Memory B cell (primary cell): ENCODE measurements around the gene ADAP1.
"Not testable (repeated sequence)": the region's sequence is repeated elsewhere in the genome, so short reads cannot be mapped to it uniquely, and the experiment has no call there.

Experiments used
- ATAC-seq: fragments of 150-1000 bp; cut with Tn5 transposase; 2 replicates; pipeline ENCODE4 v1.10.0; 2021; ENCODE audit warnings: low read depth, mild to moderate bottlenecking, moderate library complexity
- DNase-seq, 2 donors: peaks; one replicate each; pipeline ENCODE4 v3.0.0; 2022; ENCODE audit warnings: low spot score in 2 of 2
- H3K27ac Mint-ChIP-seq: one replicate; pipeline ENCODE4 v1.8.0; 2022; ENCODE audit warnings: mild to moderate bottlenecking, moderate library complexity, mixed read lengths
- H3K27me3 Mint-ChIP-seq: one replicate; pipeline ENCODE4 v1.8.0; 2022; ENCODE audit warnings: mixed read lengths
- H3K36me3 Mint-ChIP-seq: one replicate; pipeline ENCODE4 v1.8.0; 2022; ENCODE audit warnings: mild to moderate bottlenecking, mixed read lengths
- H3K4me1 Mint-ChIP-seq: one replicate; pipeline ENCODE4 v1.8.0; 2022; ENCODE audit warnings: mixed read lengths
- H3K4me3 Mint-ChIP-seq: one replicate; pipeline ENCODE4 v1.8.0; 2022; ENCODE audit warnings: mild to moderate bottlenecking, moderate library complexity, mixed read lengths
- H3K9me3 Mint-ChIP-seq: one replicate; pipeline ENCODE4 v1.8.0; 2022; ENCODE audit warnings: mixed read lengths

Gene ADAP1

DNA sequence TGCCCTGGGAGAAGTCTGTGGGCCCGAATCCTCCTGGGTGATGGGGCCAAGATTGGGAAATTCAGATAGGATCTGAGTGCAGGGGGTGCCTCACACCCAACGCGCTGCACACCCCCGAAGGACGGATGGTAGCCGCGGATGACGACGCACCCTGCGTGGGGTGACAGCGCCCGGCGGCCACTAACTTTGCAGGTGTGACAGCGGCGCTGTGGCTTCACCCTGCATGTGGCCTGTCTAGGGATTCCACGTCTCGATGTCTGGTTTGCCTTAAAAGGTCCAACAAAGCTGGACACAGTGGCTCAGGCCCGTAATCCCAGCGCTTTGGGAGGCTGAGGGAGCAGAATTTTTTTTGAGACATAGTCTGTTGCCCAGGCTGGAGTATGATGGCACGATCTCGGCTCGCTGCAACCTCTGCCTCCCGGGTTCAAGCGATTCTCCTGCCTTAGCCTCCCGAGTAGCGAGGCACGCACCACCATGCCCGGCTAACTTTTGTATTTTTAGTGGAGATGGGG, 18.6 kb downstream of the ADAP1 start:
- H3K27ac Mint-ChIP-seq: no peak overlapping the region
- peaks cover 2% of the 10 kb centered on the region for H3K9me3 Mint-ChIP-seq
- no peaks in the 10 kb centered on the region for H3K27me3 Mint-ChIP-seq
- no peak for DNase-seq
- no peak for ATAC-seq
- H3K36me3 Mint-ChIP-seq: peaks cover 2% of the 10 kb centered on the region
- H3K4me3 Mint-ChIP-seq: peak overlapping the region; percentile 25
- H3K4me1 Mint-ChIP-seq: peaks cover under 1% of the 10 kb centered on the region

DNA sequence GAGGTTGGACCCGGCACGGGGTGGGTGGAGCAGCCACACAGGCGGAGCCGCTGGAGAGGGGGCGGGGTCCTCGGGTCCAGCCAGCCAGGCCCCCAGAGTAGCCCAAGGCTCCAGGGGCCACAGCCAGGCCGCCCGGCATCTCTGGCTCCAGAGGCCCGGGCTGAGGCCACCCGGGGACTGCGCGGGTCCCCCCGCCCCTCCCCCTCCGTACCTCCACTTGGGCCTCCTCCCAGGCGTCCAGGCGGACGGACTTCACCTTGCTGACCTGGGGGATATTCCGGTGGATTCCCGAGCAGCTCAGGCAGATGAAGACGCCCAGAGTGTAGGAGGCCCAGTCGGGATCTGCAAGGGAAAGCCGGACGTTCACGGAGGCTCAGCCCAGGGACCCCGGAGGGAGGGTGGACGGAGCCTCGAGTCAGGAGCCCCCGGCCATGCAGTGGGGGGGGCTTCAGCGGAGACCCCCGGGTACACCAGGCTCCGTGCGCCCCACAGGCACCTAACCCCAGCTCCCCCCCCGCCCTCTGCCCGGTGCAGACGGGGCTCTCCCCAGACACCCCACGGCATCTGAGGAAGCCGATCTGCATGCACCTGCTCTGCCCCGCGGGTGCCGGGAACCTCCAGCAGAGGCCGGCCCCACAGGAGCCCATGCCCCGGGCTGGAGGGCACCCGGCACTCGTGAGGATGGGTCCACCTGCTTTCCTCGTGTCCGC, 19.2 kb downstream of the ADAP1 start:
- no peak for ATAC-seq
- no peak for DNase-seq
- peaks cover 2% of the 10 kb centered on the region for H3K36me3 Mint-ChIP-seq
- H3K4me1 Mint-ChIP-seq: no peaks in the 10 kb centered on the region
- peaks cover 2% of the 10 kb centered on the region for H3K9me3 Mint-ChIP-seq
- H3K27ac Mint-ChIP-seq: no peak overlapping the region
- no peak overlapping the region for H3K4me3 Mint-ChIP-seq
- H3K27me3 Mint-ChIP-seq: no peaks in the 10 kb centered on the region

DNA sequence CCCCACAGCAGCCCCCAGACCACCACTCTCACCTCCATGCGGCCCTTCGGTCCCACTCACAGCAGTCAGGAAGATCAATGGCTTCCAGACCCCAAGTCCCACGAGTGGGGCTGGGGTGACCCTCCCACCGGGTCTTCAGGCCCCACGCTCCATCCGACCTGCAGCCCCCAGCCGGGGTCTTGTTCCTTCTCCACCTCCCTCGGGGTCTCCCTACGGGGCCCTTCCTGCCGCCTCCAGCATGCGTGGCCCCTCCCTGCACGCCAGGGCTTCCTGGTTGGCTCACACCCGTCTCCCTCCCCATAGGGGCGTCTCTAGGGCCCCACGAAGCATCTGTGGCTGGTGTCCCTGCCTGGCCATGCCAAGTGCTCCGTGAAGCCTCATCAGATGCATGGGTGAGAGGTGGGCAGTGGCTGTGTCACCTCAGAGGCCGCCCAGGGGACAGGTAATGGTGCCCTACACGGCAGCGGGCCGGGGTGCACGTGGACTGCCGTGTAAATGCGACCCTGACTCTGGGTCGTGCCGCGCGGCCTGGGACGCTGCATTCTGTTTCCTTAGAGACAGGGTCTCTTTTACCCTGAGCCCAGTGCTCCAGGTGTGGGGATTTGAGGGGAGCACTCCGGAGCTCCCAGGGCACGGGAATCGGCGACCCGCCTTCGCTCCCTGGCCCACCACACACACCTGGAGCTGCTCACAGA, 19.9 kb downstream of the ADAP1 start:
- Mint-ChIP-seq H3K4me1 (peaks cover 4% of the 10 kb centered on the region), H3K36me3 (peaks cover 2% of the 10 kb centered on the region), H3K27me3 (no peaks in the 10 kb centered on the region), H3K9me3 (peaks cover 2% of the 10 kb centered on the region), H3K4me3 (no peak overlapping the region), H3K27ac (no peak overlapping the region)
- no peak for DNase-seq
- ATAC-seq: no peak

GRCh38 chr7:932651-932975, 21.9 kb downstream of the ADAP1 start:
- no peak overlapping the region for H3K4me3 Mint-ChIP-seq
- no peak for ATAC-seq
- no peak for DNase-seq
- peaks cover 2% of the 10 kb centered on the region for H3K9me3 Mint-ChIP-seq
- H3K36me3 Mint-ChIP-seq: peaks cover 2% of the 10 kb centered on the region
- peaks cover 11% of the 10 kb centered on the region for H3K4me1 Mint-ChIP-seq
- no peaks in the 10 kb centered on the region for H3K27me3 Mint-ChIP-seq
- no peak overlapping the region for H3K27ac Mint-ChIP-seq

DNA sequence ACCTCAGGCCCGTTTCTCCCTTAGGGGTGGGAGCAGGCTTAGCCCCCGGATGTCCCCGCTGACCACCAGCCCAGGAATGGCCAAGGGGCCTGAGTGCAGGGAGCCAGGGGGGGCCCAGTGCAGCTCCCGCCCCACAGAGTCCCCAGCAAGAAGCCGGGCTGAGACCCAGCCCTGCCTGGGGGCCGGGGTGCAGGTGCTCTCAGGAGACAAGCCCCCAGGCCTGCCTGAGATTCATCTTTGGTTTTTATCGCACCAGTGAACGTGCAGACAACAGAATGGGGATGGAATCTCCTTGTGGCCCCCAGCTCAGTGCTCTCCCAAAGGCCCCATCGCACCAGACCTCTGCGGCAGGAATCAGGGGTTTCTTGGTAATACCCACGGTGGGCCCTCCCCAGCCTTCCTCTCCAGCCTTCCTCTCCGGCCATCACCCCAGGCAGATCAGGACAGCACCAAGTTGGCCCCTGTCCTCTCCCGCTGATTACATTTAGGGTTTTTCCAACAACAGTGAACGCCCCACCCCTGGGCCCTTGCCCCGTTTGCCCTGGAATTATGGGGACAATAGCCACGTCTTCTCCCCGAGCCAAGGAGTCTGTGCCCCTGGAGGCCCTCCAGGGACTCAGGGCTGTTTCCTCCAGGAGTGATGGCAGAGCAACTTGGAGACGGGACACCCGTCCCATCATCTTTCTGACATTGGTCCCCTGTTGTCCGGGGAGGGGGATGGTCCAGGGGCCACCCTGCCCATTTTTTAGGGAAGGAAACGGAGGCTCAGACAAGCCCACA, 22.4 kb downstream of the ADAP1 start:
- ATAC-seq (no peak), DNase-seq (no peak)
- H3K4me3 Mint-ChIP-seq: no peak overlapping the region
- peaks cover 11% of the 10 kb centered on the region for H3K4me1 Mint-ChIP-seq
- H3K9me3 Mint-ChIP-seq: peaks cover 2% of the 10 kb centered on the region
- H3K27ac Mint-ChIP-seq: no peak overlapping the region
- peaks cover 2% of the 10 kb centered on the region for H3K36me3 Mint-ChIP-seq
- no peaks in the 10 kb centered on the region for H3K27me3 Mint-ChIP-seq

- Mint-ChIP-seq H3K27ac (no peak overlapping the region), H3K27me3 (no peaks in the 10 kb centered on the region), H3K9me3 (peaks cover 2% of the 10 kb centered on the region), H3K4me1 (peaks cover 11% of the 10 kb centered on the region), H3K36me3 (peaks cover 2% of the 10 kb centered on the region), H3K4me3 (no peak overlapping the region)
- DNase-seq (no peak), ATAC-seq (no peak)
Observed at GRCh38 chr7:930975-931758, 23.3 kb downstream of the ADAP1 start.

- Mint-ChIP-seq H3K4me1 (peaks cover 14% of the 10 kb centered on the region), H3K36me3 (peaks cover 2% of the 10 kb centered on the region), H3K27me3 (peaks cover 2% of the 10 kb centered on the region), H3K4me3 (peak overlapping the region; percentile 21), H3K9me3 (peaks cover 2% of the 10 kb centered on the region), H3K27ac (peak overlapping the region; percentile 79)
- DNase-seq: no peak
- ATAC-seq: no peak
Observed at GRCh38 chr7:929311-929711, 25.2 kb downstream of the ADAP1 start.

DNA sequence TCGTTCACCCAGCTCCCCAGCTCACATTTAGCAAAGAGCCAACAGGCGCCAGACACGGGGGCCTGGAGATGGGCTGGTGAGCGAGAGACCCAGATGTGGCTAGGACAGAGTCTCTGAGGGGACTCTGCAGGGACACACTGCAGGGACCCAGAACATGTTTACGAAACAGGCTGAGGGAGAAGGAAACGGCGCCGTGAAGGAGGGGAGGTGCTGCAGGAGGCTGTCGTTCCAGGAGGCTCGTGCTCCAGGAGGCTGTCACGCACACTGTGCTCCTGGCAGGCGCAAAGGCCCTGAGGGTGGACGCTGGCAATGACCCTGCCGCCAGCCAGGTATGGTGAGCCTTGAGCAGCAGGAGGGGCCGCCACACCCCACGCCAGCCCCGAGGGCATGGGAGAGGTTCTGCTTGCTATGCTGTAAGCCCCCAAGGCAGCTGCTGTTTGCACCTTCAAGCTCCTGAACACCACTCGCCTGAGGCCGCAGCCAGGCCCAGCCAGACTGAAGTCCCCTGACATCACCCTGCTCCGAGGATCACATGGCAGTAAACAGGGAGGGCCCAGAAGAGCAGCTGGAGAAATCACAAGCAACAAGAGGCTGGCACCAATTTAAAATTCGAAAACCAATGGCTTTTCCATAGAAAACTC, 27.3 kb downstream of the ADAP1 start:
- Mint-ChIP-seq H3K36me3 (no peaks in the 10 kb centered on the region), H3K27me3 (peaks cover 2% of the 10 kb centered on the region), H3K9me3 (peaks cover 2% of the 10 kb centered on the region), H3K4me3 (no peak overlapping the region), H3K4me1 (peaks cover 20% of the 10 kb centered on the region), H3K27ac (no peak overlapping the region)
- no peak for ATAC-seq
- DNase-seq: no peak

- peaks cover 23% of the 10 kb centered on the region for H3K4me1 Mint-ChIP-seq
- DNase-seq (no peak), ATAC-seq (no peak)
- peaks cover 2% of the 10 kb centered on the region for H3K9me3 Mint-ChIP-seq
- H3K4me3 Mint-ChIP-seq: no peak overlapping the region
- no peak overlapping the region for H3K27ac Mint-ChIP-seq
- no peaks in the 10 kb centered on the region for H3K36me3 Mint-ChIP-seq
- peaks cover 2% of the 10 kb centered on the region for H3K27me3 Mint-ChIP-seq
Observed at GRCh38 chr7:926061-927030, 28.1 kb downstream of the ADAP1 start.

DNA sequence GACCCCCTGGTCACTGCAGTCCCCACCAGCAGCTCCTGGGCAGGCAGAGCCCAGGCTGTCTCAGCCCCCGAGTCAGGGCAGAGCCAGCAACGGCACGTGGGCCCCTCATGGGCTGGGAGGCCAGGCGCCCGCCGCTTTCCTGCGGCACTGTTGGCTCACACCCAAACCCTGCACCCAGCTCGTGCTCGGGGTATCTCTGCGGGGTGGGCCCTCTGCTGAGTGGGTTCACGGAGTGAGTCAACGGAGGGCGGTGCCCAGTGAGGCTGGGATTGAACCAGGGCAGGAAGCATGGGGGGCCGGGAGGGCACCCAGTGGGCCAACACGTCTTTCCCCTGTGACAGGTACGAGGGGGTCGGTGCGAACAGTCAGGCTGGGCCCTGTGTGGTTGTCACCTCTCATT, 28.9 kb downstream of the ADAP1 start:
- DNase-seq: no peak
- H3K4me1 Mint-ChIP-seq: peaks cover 29% of the 10 kb centered on the region
- no peak overlapping the region for H3K27ac Mint-ChIP-seq
- peaks cover 2% of the 10 kb centered on the region for H3K27me3 Mint-ChIP-seq
- no peak overlapping the region for H3K4me3 Mint-ChIP-seq
- H3K9me3 Mint-ChIP-seq: peaks cover 2% of the 10 kb centered on the region
- ATAC-seq: no peak
- no peaks in the 10 kb centered on the region for H3K36me3 Mint-ChIP-seq

- ATAC-seq (no peak), DNase-seq (no peak)
- Mint-ChIP-seq H3K9me3 (no peaks in the 10 kb centered on the region), H3K27ac (peak overlapping the region; percentile 81), H3K4me3 (peak overlapping the region; percentile 90), H3K27me3 (peaks cover 2% of the 10 kb centered on the region), H3K36me3 (no peaks in the 10 kb centered on the region), H3K4me1 (peaks cover 25% of the 10 kb centered on the region)
Observed at GRCh38 chr7:924541-925231, 29.8 kb downstream of the ADAP1 start.

DNA sequence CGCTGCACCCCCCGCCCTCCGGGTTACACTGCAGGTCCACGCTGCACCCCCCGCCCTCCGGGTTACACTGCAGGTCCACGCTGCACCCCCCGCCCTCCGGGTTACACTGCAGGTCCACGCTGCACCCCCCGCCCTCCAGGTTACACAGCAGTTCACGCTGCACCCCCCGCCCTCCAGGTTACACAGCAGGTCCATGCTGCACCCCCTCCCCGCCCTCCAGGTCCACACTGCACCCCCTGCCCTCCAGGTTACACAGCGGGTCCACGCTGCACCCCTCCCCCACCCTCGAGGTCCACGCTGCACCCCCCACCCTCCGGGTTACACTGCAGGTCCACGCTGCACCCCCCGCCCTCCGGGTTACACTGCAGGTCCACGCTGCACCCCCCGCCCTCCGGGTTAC, 30.4 kb downstream of the ADAP1 start:
- DNase-seq, ATAC-seq, H3K36me3 Mint-ChIP-seq, H3K9me3 Mint-ChIP-seq, H3K4me3 Mint-ChIP-seq, H3K27me3 Mint-ChIP-seq: not testable (repeated sequence)
- peak overlapping the region; percentile 81 for H3K27ac Mint-ChIP-seq
- H3K4me1 Mint-ChIP-seq: peaks cover 28% of the 10 kb centered on the region
